HEK293 (cell line): ENCODE results near the gene HCCS.

Experiments used
- CTCF ChIA-PET: fragments of 350-600 bp; formaldehyde crosslinking; extraction: SDS; loops from one replicate; lab custom pipeline; 2021; ENCODE audit warnings: antibody characterized with exemption; lab: Yijun Ruan, JAX
- POLR2A ChIA-PET: fragments of 300-600 bp; formaldehyde crosslinking; extraction: SDS; loops from one replicate; lab custom pipeline; 2020; ENCODE audit warnings: antibody characterized with exemption, inconsistent platforms; lab: Yijun Ruan, JAX
- H3K27ac ChIP-seq: fragments of 200-500 bp; sonication (Bioruptor generic); 2 replicates; pipeline ENCODE4 v1.5.1; 2014; ENCODE audit warnings: low read depth, low read length, control low read depth, inconsistent platforms; ENCODE audit errors: extremely low read depth
- H3K36me3 ChIP-seq, 2 experiments: fragments of 200-500 bp in 1 of 2; sonication (Bioruptor generic) in 1 of 2; 1 replicate in 1 of 2; 2 replicates in 1 of 2; pipeline ENCODE4 v1.5.1; 2014 to 2017; ENCODE audit warnings: inconsistent platforms in 2 of 2, low read length in 2 of 2; ENCODE audit not compliant: control insufficient read depth in 2 of 2, insufficient read depth in 1 of 2
- H3K4me1 ChIP-seq: fragments of 200-500 bp; sonication (Bioruptor generic); 2 replicates; pipeline ENCODE4 v1.5.1; 2014; ENCODE audit warnings: mild to moderate bottlenecking, low read length, inconsistent platforms; ENCODE audit not compliant: control insufficient read depth, insufficient read depth
- H3K4me3 ChIP-seq: 2 replicates; pipeline ENCODE4 v1.5.1; 2011; ENCODE audit warnings: low read depth, mild to moderate bottlenecking, control low read depth, low read length, moderate library complexity
- H3K9me3 ChIP-seq: fragments of 200-500 bp; sonication (Bioruptor generic); 2 replicates; pipeline ENCODE4 v1.5.1; 2014; ENCODE audit warnings: low read depth, low read length, inconsistent platforms; ENCODE audit not compliant: control insufficient read depth, insufficient read depth
- CTCF ChIP-seq: fragments of 450-650 bp; formaldehyde crosslinking; IDR thresholded peaks from 2 replicates; pipeline ENCODE4 v1.5.1; 2016; ENCODE audit warnings: missing biosample characterization, missing genetic modification characterization
- EGR2 ChIP-seq: fragments of 450-650 bp; formaldehyde crosslinking; IDR thresholded peaks from 2 replicates; pipeline ENCODE4 v1.5.1; 2016; ENCODE audit warnings: low read depth, missing biosample characterization, missing genetic modification characterization
- KLF17 ChIP-seq: fragments of 450-650 bp; formaldehyde crosslinking; IDR thresholded peaks from 2 replicates; pipeline ENCODE4 v1.5.1; 2016; ENCODE audit warnings: missing biosample characterization, missing genetic modification characterization
- KLF7 ChIP-seq: fragments of 450-650 bp; formaldehyde crosslinking; IDR thresholded peaks from 2 replicates; pipeline ENCODE4 v1.5.1; 2016; ENCODE audit warnings: missing biosample characterization, missing genetic modification characterization, borderline replicate concordance
- KLF9 ChIP-seq: fragments of 450-650 bp; formaldehyde crosslinking; IDR thresholded peaks from 2 replicates; pipeline ENCODE4 v1.5.1; 2016; ENCODE audit warnings: missing biosample characterization, missing genetic modification characterization, low read depth
- RBAK ChIP-seq: fragments of 450-650 bp; formaldehyde crosslinking; IDR thresholded peaks from 2 replicates; pipeline ENCODE4 v1.5.1; 2016; ENCODE audit warnings: missing biosample characterization, missing genetic modification characterization
- SETDB1 ChIP-seq: IDR thresholded peaks from one replicate; pipeline ENCODE4 v1.6.1; 2017; ENCODE audit warnings: mild to moderate bottlenecking, low read length, moderate library complexity, mixed read lengths; ENCODE audit not compliant: insufficient read length
- ZBTB10 ChIP-seq: fragments of 450-650 bp; formaldehyde crosslinking; IDR thresholded peaks from 2 replicates; pipeline ENCODE4 v1.5.1; 2016; ENCODE audit warnings: missing biosample characterization, missing genetic modification characterization
- ZNF133 ChIP-seq: fragments of 450-650 bp; formaldehyde crosslinking; IDR thresholded peaks from 2 replicates; pipeline ENCODE4 v1.5.1; 2016; ENCODE audit warnings: missing biosample characterization, missing genetic modification characterization
- ZNF155 ChIP-seq: fragments of 450-650 bp; formaldehyde crosslinking; IDR thresholded peaks from 2 replicates; pipeline ENCODE4 v1.5.1; 2016; ENCODE audit warnings: missing biosample characterization, missing genetic modification characterization
- ZNF324 ChIP-seq: fragments of 450-650 bp; formaldehyde crosslinking; IDR thresholded peaks from 2 replicates; pipeline ENCODE4 v1.5.1; 2016; ENCODE audit warnings: missing biosample characterization, missing genetic modification characterization
- ZNF510 ChIP-seq: fragments of 450-650 bp; formaldehyde crosslinking; IDR thresholded peaks from 2 replicates; pipeline ENCODE4 v1.5.1; 2018; ENCODE audit warnings: mild to moderate bottlenecking, missing genetic modification characterization, missing biosample characterization; ENCODE audit not compliant: insufficient replicate concordance
- ZNF513 ChIP-seq: fragments of 450-650 bp; IDR thresholded peaks from 2 replicates; pipeline ENCODE4 v1.5.1; 2018; ENCODE audit warnings: missing biosample characterization, missing genetic modification characterization
- ZNF571 ChIP-seq: fragments of 450-650 bp; formaldehyde crosslinking; IDR thresholded peaks from 2 replicates; pipeline ENCODE4 v1.5.0; 2017; ENCODE audit warnings: missing biosample characterization, missing genetic modification characterization
- ZNF639 ChIP-seq: fragments of 450-650 bp; formaldehyde crosslinking; IDR thresholded peaks from 2 replicates; pipeline ENCODE4 v1.5.1; 2016; ENCODE audit warnings: missing biosample characterization, missing genetic modification characterization
- ZNF692 ChIP-seq: fragments of 450-650 bp; formaldehyde crosslinking; IDR thresholded peaks from 2 replicates; pipeline ENCODE4 v1.5.1; 2016; ENCODE audit warnings: missing biosample characterization, missing genetic modification characterization

HCCS gene

GRCh38 chrX:11113731-11114130, 2.6 kb downstream of the HCCS start:
- TF ChIP-seq CTCF (no peak), SETDB1 (no peak), ZNF155 (tag by site-specific recombination) (no peak), ZNF510 (tag by site-specific recombination) (no peak), KLF17 (no peak), ZBTB10 (no peak), ZNF133 (tag by site-specific recombination) (no peak), RBAK (no peak), KLF7 (tag by site-specific recombination) (no peak), ZNF324 (tag by site-specific recombination) (no peak), ZNF513 (tag by site-specific recombination) (no peak), ZNF639 (tag by site-specific recombination) (no peak), KLF9 (tag by site-specific recombination) (no peak)
- TF ChIP-seq, all 188 proteins: peak for 0
- no peak overlapping the region for H3K4me3 ChIP-seq
- H3K9me3 ChIP-seq, result no peaks in the 10 kb centered on the region
- ChIA-PET CTCF (interaction anchor here (0.7 kb wide), 1 partner anchor 13 kb away, joined by 3 read pairs; no protein-coding TSS in a partner anchor), POLR2A (no interaction called here)
- peaks cover 0 to 64% of the 10 kb centered on the region in 2 experiments; a peak in 2 of 3 replicates for H3K36me3 ChIP-seq
- H3K27ac ChIP-seq, result no peak overlapping the region
- H3K4me1 ChIP-seq, result no peaks in the 10 kb centered on the region

- POLR2A ChIA-PET, result no interaction called here
- H3K27ac ChIP-seq, result no peak overlapping the region
- no peak for TF ChIP-seq EGR2
- no peak for TF ChIP-seq ZNF692 (tag by site-specific recombination)
- TF ChIP-seq ZNF571 (tag by site-specific recombination), result no peak
- no peaks in the 10 kb centered on the region for H3K4me1 ChIP-seq
- no peak overlapping the region for H3K4me3 ChIP-seq
- no peaks in the 10 kb centered on the region for H3K9me3 ChIP-seq
- CTCF ChIA-PET, result interaction anchor here (1.0 kb wide), 1 partner anchor 395 kb away, joined by 4 read pairs; no protein-coding TSS in a partner anchor
- peaks cover 0 to 97% of the 10 kb centered on the region in 2 experiments; a peak in 2 of 3 replicates for H3K36me3 ChIP-seq
These were observed 6.6 kb downstream of the HCCS start for GRCh38 chrX:11117745-11118144.
